IMR-90 (cell line): ENCODE results near the gene IL1B. TPM values are rescaled to one million over a fixed set of nuclear protein-coding genes. Genes with fewer than 3 reads are reported as not detected.

ENCODE experiments used
- ATAC-seq: fragments of 200-7000 bp; cut with Tn5 transposase; 2 replicates; pipeline ENCODE4 v1.9.1; 2020; ENCODE audit warnings: low read depth, mild to moderate bottlenecking, moderate library complexity
- BruUV-seq: library from RNA; stranded (reverse); fragments of 400-500 nt; replicated peaks from 2 replicates; lab custom pipeline; 2021; lab: Mats Ljungman, UMichigan
- CTCF ChIA-PET: fragments of 300-600 bp; formaldehyde crosslinking; extraction: SDS; loops from one replicate; lab custom pipeline; 2021; ENCODE audit warnings: antibody characterized with exemption; lab: Yijun Ruan, JAX
- POLR2A ChIA-PET: fragments of 300-600 bp; sonication (Branson Sonifier 250); formaldehyde crosslinking; loops from one replicate; lab custom pipeline; 2022; ENCODE audit warnings: antibody characterized with exemption; ENCODE audit not compliant: unreplicated experiment; lab: Charles Lee
- DNase-seq: peaks from one replicate; pipeline ENCODE4 v3.0.0; 2013
- H2AFZ ChIP-seq: replicated peaks from 2 replicates; pipeline ENCODE3; 2013; ENCODE audit warnings: low read length, mild to moderate bottlenecking; ENCODE audit not compliant: poor library complexity
- H2AK5ac ChIP-seq: 2 replicates; pipeline ENCODE4 v1.6.1; 2013; ENCODE audit warnings: low read depth, low read length, inconsistent platforms
- H2AK9ac ChIP-seq: replicated peaks from 2 replicates; pipeline ENCODE3; 2013; ENCODE audit warnings: mild to moderate bottlenecking, low read depth, low read length, moderate library complexity; ENCODE audit not compliant: poor library complexity
- H2BK120ac ChIP-seq: 2 replicates; pipeline ENCODE4 v1.6.1; 2013; ENCODE audit warnings: low read depth, low read length, inconsistent platforms
- H2BK15ac ChIP-seq: 3 replicates; pipeline ENCODE4 v1.6.1; 2013; ENCODE audit warnings: low read depth, low read length, inconsistent platforms
- H2BK20ac ChIP-seq: 2 replicates; pipeline ENCODE4 v1.6.1; 2013; ENCODE audit warnings: low read depth, mild to moderate bottlenecking, inconsistent platforms, low read length, moderate library complexity
- H2BK5ac ChIP-seq: 2 replicates; pipeline ENCODE4 v1.6.1; 2013; ENCODE audit warnings: mild to moderate bottlenecking, low read depth, low read length, inconsistent platforms; ENCODE audit not compliant: poor library complexity, severe bottlenecking
- H3K14ac ChIP-seq: replicated peaks from 2 replicates; pipeline ENCODE4 v1.6.1; 2013; ENCODE audit warnings: low read depth, low read length, inconsistent platforms
- H3K18ac ChIP-seq: 2 replicates; pipeline ENCODE4 v1.6.1; 2013; ENCODE audit warnings: low read depth, low read length, control low read depth
- H3K23ac ChIP-seq: 2 replicates; pipeline ENCODE4 v1.6.1; 2013; ENCODE audit warnings: low read depth, low read length, inconsistent platforms
- H3K27ac ChIP-seq: 2 replicates; pipeline ENCODE4 v1.5.1; 2013; ENCODE audit warnings: mild to moderate bottlenecking, control low read depth, low read length; ENCODE audit not compliant: insufficient read depth
- H3K27me3 ChIP-seq: 2 replicates; pipeline ENCODE4 v1.6.1; 2013; ENCODE audit warnings: low read length; ENCODE audit not compliant: control insufficient read depth, insufficient read depth
- H3K36me3 ChIP-seq: 2 replicates; pipeline ENCODE4 v1.6.1; 2013; ENCODE audit warnings: low read length, mixed read lengths; ENCODE audit not compliant: control insufficient read depth, insufficient read depth
- H3K4ac ChIP-seq: 2 replicates; pipeline ENCODE4 v1.6.1; 2013; ENCODE audit warnings: low read depth, low read length, inconsistent platforms
- H3K4me1 ChIP-seq: 2 replicates; pipeline ENCODE4 v1.6.1; 2013; ENCODE audit warnings: low read length, mixed read lengths; ENCODE audit not compliant: control insufficient read depth, insufficient read depth
- H3K4me2 ChIP-seq: 2 replicates; pipeline ENCODE4 v1.6.1; 2013; ENCODE audit warnings: low read depth, mild to moderate bottlenecking, control low read depth, low read length, moderate library complexity
- H3K4me3 ChIP-seq: 2 replicates; pipeline ENCODE4 v1.5.1; 2013; ENCODE audit warnings: low read depth, mild to moderate bottlenecking, control low read depth, low read length, moderate library complexity; ENCODE audit not compliant: insufficient read depth
- H3K56ac ChIP-seq: 2 replicates; pipeline ENCODE4 v1.6.1; 2013; ENCODE audit warnings: low read length, inconsistent platforms; ENCODE audit not compliant: insufficient read depth; ENCODE audit errors: extremely low read depth
- H3K79me1 ChIP-seq, 2 experiments: 2 replicates each; pipeline ENCODE4 v1.6.1; 2013; ENCODE audit warnings: low read length in 2 of 2, inconsistent platforms in 1 of 2, low read depth in 1 of 2
- H3K9ac ChIP-seq: 2 replicates; pipeline ENCODE4 v1.6.1; 2013; ENCODE audit warnings: low read depth, low read length, control low read depth
- H3K9me1 ChIP-seq: 2 replicates; pipeline ENCODE4 v1.6.1; 2013; ENCODE audit warnings: low read length, inconsistent platforms; ENCODE audit not compliant: insufficient read depth
- H3K9me3 ChIP-seq: 2 replicates; pipeline ENCODE4 v1.6.1; 2013; ENCODE audit warnings: low read length; ENCODE audit not compliant: control insufficient read depth, insufficient read depth
- H4K20me1 ChIP-seq: 2 replicates; pipeline ENCODE4 v1.6.1; 2013; ENCODE audit warnings: low read length, inconsistent platforms; ENCODE audit not compliant: insufficient read depth
- H4K5ac ChIP-seq: 2 replicates; pipeline ENCODE4 v1.6.1; 2013; ENCODE audit warnings: mild to moderate bottlenecking, low read depth, low read length, control low read depth
- H4K8ac ChIP-seq, 2 experiments: 2 replicates each; pipeline ENCODE4 v1.6.1; 2013; ENCODE audit warnings: low read depth in 2 of 2, low read length in 2 of 2, control low read depth in 1 of 2, inconsistent platforms in 1 of 2
- H4K91ac ChIP-seq: 2 replicates; pipeline ENCODE4 v1.6.1; 2013; ENCODE audit warnings: low read depth, low read length, inconsistent platforms; ENCODE audit not compliant: insufficient read depth
- BHLHE40 ChIP-seq: fragments of 150-350 bp; IDR thresholded peaks from 2 replicates; pipeline ENCODE4 v1.6.1; 2016; ENCODE audit warnings: mild to moderate bottlenecking, low read depth, low read length
- CEBPB ChIP-seq: IDR thresholded peaks from 2 replicates; pipeline ENCODE4 v1.6.1; 2012; ENCODE audit warnings: low read depth, low read length, improper control_type of control experiment
- CHD1 ChIP-seq: IDR thresholded peaks from 2 replicates; pipeline ENCODE4 v1.6.1; 2012; ENCODE audit warnings: low read depth, low read length, improper control_type of control experiment
- ELK1 ChIP-seq: fragments of 150-350 bp; IDR thresholded peaks from 2 replicates; pipeline ENCODE4 v1.6.1; 2016; ENCODE audit warnings: low read depth, mild to moderate bottlenecking, low read length, moderate library complexity, borderline replicate concordance
- FOS ChIP-seq: fragments of 150-350 bp; IDR thresholded peaks from 2 replicates; pipeline ENCODE4 v1.6.1; 2016; ENCODE audit warnings: low read depth, low read length
- MAFK ChIP-seq: IDR thresholded peaks from 2 replicates; pipeline ENCODE4 v1.6.1; 2012; ENCODE audit warnings: low read depth, low read length, improper control_type of control experiment
- MAZ ChIP-seq: IDR thresholded peaks from 2 replicates; pipeline ENCODE4 v1.6.1; 2012; ENCODE audit warnings: low read depth, mild to moderate bottlenecking, low read length, improper control_type of control experiment, moderate library complexity, borderline replicate concordance
- MXI1 ChIP-seq: IDR thresholded peaks from 2 replicates; pipeline ENCODE4 v1.6.1; 2012; ENCODE audit warnings: low read depth, mild to moderate bottlenecking, low read length, moderate library complexity, borderline replicate concordance
- NFE2L2 ChIP-seq: fragments of 150-350 bp; IDR thresholded peaks from 2 replicates; pipeline ENCODE4 v1.6.1; 2016; ENCODE audit warnings: low read depth, mild to moderate bottlenecking, low read length
- POLR2A ChIP-seq: IDR thresholded peaks from 2 replicates; pipeline ENCODE4 v1.6.1; 2012; ENCODE audit warnings: mild to moderate bottlenecking, low read depth, low read length
- RAD21 ChIP-seq: IDR thresholded peaks from 2 replicates; pipeline ENCODE4 v1.6.1; 2012; ENCODE audit warnings: low read length, improper control_type of control experiment
- RCOR1 ChIP-seq: IDR thresholded peaks from 2 replicates; pipeline ENCODE4 v1.6.1; 2012; ENCODE audit warnings: mild to moderate bottlenecking, low read length, improper control_type of control experiment; ENCODE audit not compliant: insufficient replicate concordance
- RFX5 ChIP-seq: IDR thresholded peaks from 2 replicates; pipeline ENCODE4 v1.8.0; 2012; ENCODE audit warnings: low read depth, mild to moderate bottlenecking, low read length, moderate library complexity
- SMC3 ChIP-seq: fragments of 150-350 bp; IDR thresholded peaks from 2 replicates; pipeline ENCODE4 v1.6.1; 2016; ENCODE audit warnings: low read depth, mild to moderate bottlenecking, antibody characterized with exemption, low read length, moderate library complexity
- WGBS, 2 experiments: methylation state at CpG; one replicate each; pipeline versions ENCODE4 v1.1.5 to v1.1.7; 2013; ENCODE audit warnings: missing lambda C conversion rate in 2 of 2; ENCODE audit not compliant: insufficient read length in 1 of 2; ENCODE audit errors: extremely low coverage in 2 of 2; 5-methylcytosine and 5-hydroxymethylcytosine counted together
- dilution Hi-C: fragments of 300-500 bp; cut with HindIII; formaldehyde crosslinking; loops from one replicate; pipeline ENCODE4 v1.14.3; 2018; ENCODE audit warnings: low sequenced_read_pairs; ENCODE audit not compliant: unreplicated experiment
- in situ Hi-C: fragments of 300-500 bp; cut with MboI; formaldehyde crosslinking; loops from 3 replicates; pipeline ENCODE4 v1.14.3; 2019; ENCODE audit warnings: low sequenced_read_pairs, inconsistent platforms, mixed read lengths
- intact Hi-C: fragments of 100-400 bp; cut with micrococcal nuclease; formaldehyde crosslinking; loops from 2 replicates; pipeline ENCODE4 v1.10.0; 2022
- polyA plus RNA-seq, 3 experiments: library from polyadenylated mRNA; depleted of rRNA; stranded (reverse); fragments of >200 nt; gene quantifications; 2 replicates each; pipeline ENCODE4 v1.2.3, GENCODE V29; 2012; ENCODE audit warnings: low replicate concordance in 1 of 3
- total RNA-seq: library from RNA; depleted of rRNA; stranded (reverse); fragments of >200 nt; gene quantifications from 2 replicates; pipeline ENCODE4 v1.2.3, GENCODE V29; 2012
- TF ChIP-seq, protein P1 (sequence below): fragments of 150-350 bp; IDR thresholded peaks from 2 replicates; pipeline ENCODE4 v1.6.1; 2017; ENCODE audit warnings: mild to moderate bottlenecking, antibody characterized with exemption, low read length, low read depth

The IL1B gene
- total and polyA plus RNA-seq, 2 of the 4 experiments (the other 2 are of a cell fraction): 3.0 to 4.4 TPM

- TF ChIP-seq MXI1: no peak
These were observed 7.2 kb downstream of the IL1B start (continued) for GRCh38 chr2:112829101-112829960.

- H3K4me1 ChIP-seq: peaks cover 7% of the 10 kb centered on the region
- H4K91ac ChIP-seq: no peak overlapping the region
- H2AK9ac ChIP-seq: no peak overlapping the region
- in situ Hi-C loops (no loop called here), intact Hi-C loops (no loop called here), dilution Hi-C loops (no loop called here)
- H3K56ac ChIP-seq: no peak overlapping the region
- H2BK20ac ChIP-seq: no peak overlapping the region
- ChIA-PET CTCF (no interaction called here), POLR2A (interaction anchor here (0.8 kb wide), 1 partner anchor 14 kb away, joined by 3 read pairs; no protein-coding TSS in a partner anchor)
- H2BK15ac ChIP-seq: no peak overlapping the region
- no TSS peak for BruUV-seq
- no peak overlapping the region for H3K14ac ChIP-seq
- peaks cover 0 to 5% of the 10 kb centered on the region in 2 experiments; a peak in 1 of 4 replicates for H3K79me1 ChIP-seq
- H3K4ac ChIP-seq: no peak overlapping the region
- DNase-seq (no peak), ATAC-seq (no peak)
- H3K27ac ChIP-seq: no peak overlapping the region
- no peaks in the 10 kb centered on the region for H4K20me1 ChIP-seq
- no peak overlapping the region for H3K23ac ChIP-seq
- no peaks in the 10 kb centered on the region; the same call in 1 of the 2 replicates for H3K9me1 ChIP-seq
- no peak overlapping the region for H2BK5ac ChIP-seq
- no peak overlapping the region for H2AK5ac ChIP-seq
- no peak overlapping the region for H3K4me3 ChIP-seq
- H4K8ac ChIP-seq: no peak overlapping the region
- H4K5ac ChIP-seq: no peak overlapping the region
- WGBS, 2 experiments: no CpG with 5 or more reads among the region's 3 CpGs
- H2AFZ ChIP-seq: no peak overlapping the region
- no peak overlapping the region for H3K18ac ChIP-seq
- no peaks in the 10 kb centered on the region for H3K27me3 ChIP-seq
- no peak overlapping the region for H3K4me2 ChIP-seq
- no peaks in the 10 kb centered on the region; the same call in 1 of the 2 replicates for H3K36me3 ChIP-seq
- no peak overlapping the region for H2BK120ac ChIP-seq
- H3K9me3 ChIP-seq: no peaks in the 10 kb centered on the region
- no peak overlapping the region for H3K9ac ChIP-seq
- TF ChIP-seq CHD1 (no peak), RFX5 (no peak), MXI1 (no peak), NFE2L2 (no peak), CEBPB (no peak), BHLHE40 (no peak), ELK1 (no peak), RAD21 (no peak), RCOR1 (no peak), MAZ (no peak), SMC3 (no peak), FOS (no peak), MAFK (no peak), POLR2A (no peak)
- TF ChIP-seq, protein P1, sequence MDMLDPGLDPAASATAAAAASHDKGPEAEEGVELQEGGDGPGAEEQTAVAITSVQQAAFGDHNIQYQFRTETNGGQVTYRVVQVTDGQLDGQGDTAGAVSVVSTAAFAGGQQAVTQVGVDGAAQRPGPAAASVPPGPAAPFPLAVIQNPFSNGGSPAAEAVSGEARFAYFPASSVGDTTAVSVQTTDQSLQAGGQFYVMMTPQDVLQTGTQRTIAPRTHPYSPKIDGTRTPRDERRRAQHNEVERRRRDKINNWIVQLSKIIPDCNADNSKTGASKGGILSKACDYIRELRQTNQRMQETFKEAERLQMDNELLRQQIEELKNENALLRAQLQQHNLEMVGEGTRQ: no peak
These were observed 8.3 kb downstream of the IL1B start for GRCh38 chr2:112828251-112828691.
